GM23338 (cell line): ENCODE data around the gene B3GNT9. TPM values are rescaled to one million over a fixed set of nuclear protein-coding genes. Genes with fewer than 3 reads are reported as not detected.

Experiments used
- ATAC-seq: fragments of 200-7000 bp; cut with Tn5 transposase; 3 replicates; pipeline ENCODE4 v1.9.1; 2020
- DNase-seq: peaks from one replicate; pipeline ENCODE4 v3.0.0-alpha.2; 2015; ENCODE audit warnings: low spot score
- H2AFZ ChIP-seq: fragments of 200-600 bp; sonication (generic); 2 replicates; pipeline ENCODE4 v1.8.0; 2016; ENCODE audit warnings: antibody characterized with exemption, mild to moderate bottlenecking, moderate library complexity
- H3F3A ChIP-seq: fragments of 200-600 bp; sonication (generic); replicated peaks from 2 replicates; pipeline ENCODE4 v1.8.0; 2017; ENCODE audit warnings: antibody characterized with exemption, mixed run types, low read depth
- H3K27ac ChIP-seq: fragments of 200-600 bp; sonication (generic); 2 replicates; pipeline ENCODE4 v1.6.1; 2016; ENCODE audit warnings: low read depth
- H3K27me3 ChIP-seq: fragments of 200-600 bp; sonication (generic); 2 replicates; pipeline ENCODE4 v1.8.0; 2016; ENCODE audit warnings: mild to moderate bottlenecking, mixed run types, moderate library complexity; ENCODE audit not compliant: insufficient read depth
- H3K36me3 ChIP-seq: fragments of 200-600 bp; sonication (generic); 2 replicates; pipeline ENCODE4 v1.8.0; 2016; ENCODE audit warnings: mild to moderate bottlenecking; ENCODE audit not compliant: insufficient read depth
- H3K4me1 ChIP-seq: fragments of 200-600 bp; sonication (generic); 2 replicates; pipeline ENCODE4 v1.8.0; 2016; ENCODE audit warnings: mild to moderate bottlenecking, moderate library complexity; ENCODE audit not compliant: insufficient read depth
- H3K4me2 ChIP-seq: fragments of 200-600 bp; sonication (generic); 2 replicates; pipeline ENCODE4 v1.7.1; 2017; ENCODE audit warnings: mixed run types
- H3K4me3 ChIP-seq: fragments of 200-600 bp; sonication (generic); 2 replicates; pipeline ENCODE4 v1.6.1; 2016; ENCODE audit warnings: mixed run types
- H3K79me2 ChIP-seq: fragments of 200-600 bp; sonication (generic); replicated peaks from 2 replicates; pipeline ENCODE4 v1.8.0; 2017; ENCODE audit warnings: mild to moderate bottlenecking; ENCODE audit not compliant: insufficient read depth
- H3K9me2 ChIP-seq: fragments of 200-600 bp; sonication (generic); 2 replicates; pipeline ENCODE4 v1.8.0; 2017; ENCODE audit not compliant: insufficient read depth
- H4K20me1 ChIP-seq: fragments of 200-600 bp; sonication (generic); replicated peaks from 2 replicates; pipeline ENCODE4 v1.8.0; 2017; ENCODE audit warnings: mild to moderate bottlenecking; ENCODE audit not compliant: insufficient read depth
- H3K27ac Mint-ChIP-seq: 2 replicates; pipeline ENCODE4 v1.8.0; 2020; ENCODE audit warnings: inconsistent platforms, mild to moderate bottlenecking, moderate library complexity, mixed read lengths
- H3K27me3 Mint-ChIP-seq: 3 replicates; pipeline ENCODE4 v1.8.0; 2022; ENCODE audit warnings: low read depth, mild to moderate bottlenecking, moderate library complexity, mixed read lengths, inconsistent platforms; ENCODE audit not compliant: insufficient read depth, poor library complexity
- H3K36me3 Mint-ChIP-seq: 3 replicates; pipeline ENCODE4 v1.8.0; 2021; ENCODE audit warnings: low read depth, mild to moderate bottlenecking, inconsistent platforms, moderate library complexity, mixed read lengths
- H3K4me1 Mint-ChIP-seq: 3 replicates; pipeline ENCODE4 v1.8.0; 2020; ENCODE audit warnings: mild to moderate bottlenecking, inconsistent platforms, mixed read lengths
- H3K4me3 Mint-ChIP-seq: 3 replicates; pipeline ENCODE4 v1.8.0; 2021; ENCODE audit warnings: moderate library complexity, mild to moderate bottlenecking, inconsistent platforms, mixed read lengths
- H3K9me3 Mint-ChIP-seq: 3 replicates; pipeline ENCODE4 v1.8.0; 2020; ENCODE audit warnings: moderate library complexity, mild to moderate bottlenecking, inconsistent platforms, mixed read lengths
- CREB1 ChIP-seq: fragments of 250-450 bp; sonication (Bioruptor Pico); IDR thresholded peaks from 2 replicates; pipeline ENCODE4 v1.5.0; 2020; ENCODE audit warnings: low read depth, mild to moderate bottlenecking, moderate library complexity
- CTCF ChIP-seq, 2 experiments: fragments of 200-600 bp in 1 of 2; sonication (generic) in 1 of 2; conservative IDR thresholded peaks; 2 replicates each; pipeline versions ENCODE4 v1.5.1 to v1.6.1; 2016 to 2017; ENCODE audit warnings: antibody characterized with exemption in 2 of 2, low read depth in 2 of 2, mild to moderate bottlenecking in 2 of 2, moderate library complexity in 1 of 2
- ETS1 ChIP-seq: IDR thresholded peaks from 2 replicates; pipeline ENCODE4 v1.6.1; 2016; ENCODE audit warnings: antibody characterized with exemption
- POLR2AphosphoS5 ChIP-seq: IDR thresholded peaks from 2 replicates; pipeline ENCODE4 v1.6.1; 2016; ENCODE audit warnings: antibody characterized with exemption, low read depth
- STAT1 ChIP-seq: IDR thresholded peaks from one replicate; pipeline ENCODE4 v1.6.1; 2016; ENCODE audit warnings: antibody characterized with exemption; ENCODE audit not compliant: unreplicated experiment
- ZNF462 ChIP-seq: fragments of 250-450 bp; sonication (Bioruptor Pico); IDR thresholded peaks from 2 replicates; pipeline ENCODE4 v1.5.0; 2020; ENCODE audit warnings: mild to moderate bottlenecking, moderate library complexity
- long read RNA-seq: library from polyadenylated mRNA; unstranded; transcript quantifications from one replicate; pipeline ENCODE4 v2.0.0, GENCODE V29; 2020; ENCODE audit not compliant: unreplicated experiment
- polyA plus RNA-seq: library from polyadenylated mRNA; unstranded; fragments of >200 nt; fragmentation: Nextera tagmentation; extraction: Ambion mirVana; gene quantifications from 2 replicates; pipeline ENCODE4 v1.2.1, GENCODE V29; 2016
- total RNA-seq: library from RNA; depleted of rRNA; stranded (reverse); fragments of >200 nt; shearing (Covaris generic); gene quantifications from 2 replicates; pipeline ENCODE4 v1.2.3, GENCODE V29; 2014; rRNA removed
- TF ChIP-seq, protein P1 (sequence below): IDR thresholded peaks from one replicate; pipeline ENCODE4 v1.6.1; 2018; ENCODE audit warnings: antibody characterized with exemption; ENCODE audit not compliant: unreplicated experiment

The B3GNT9 gene
- total RNA-seq (6.8 and 7.0 TPM in 2 replicates), polyA plus RNA-seq (0.99 and 1.5 TPM in 2 replicates)
- long read RNA-seq, partial matches to known transcripts: 0 of 3 reads
- long read RNA-seq, other reads (novel, unspliced or antisense): 0 of 3 reads

DNA sequence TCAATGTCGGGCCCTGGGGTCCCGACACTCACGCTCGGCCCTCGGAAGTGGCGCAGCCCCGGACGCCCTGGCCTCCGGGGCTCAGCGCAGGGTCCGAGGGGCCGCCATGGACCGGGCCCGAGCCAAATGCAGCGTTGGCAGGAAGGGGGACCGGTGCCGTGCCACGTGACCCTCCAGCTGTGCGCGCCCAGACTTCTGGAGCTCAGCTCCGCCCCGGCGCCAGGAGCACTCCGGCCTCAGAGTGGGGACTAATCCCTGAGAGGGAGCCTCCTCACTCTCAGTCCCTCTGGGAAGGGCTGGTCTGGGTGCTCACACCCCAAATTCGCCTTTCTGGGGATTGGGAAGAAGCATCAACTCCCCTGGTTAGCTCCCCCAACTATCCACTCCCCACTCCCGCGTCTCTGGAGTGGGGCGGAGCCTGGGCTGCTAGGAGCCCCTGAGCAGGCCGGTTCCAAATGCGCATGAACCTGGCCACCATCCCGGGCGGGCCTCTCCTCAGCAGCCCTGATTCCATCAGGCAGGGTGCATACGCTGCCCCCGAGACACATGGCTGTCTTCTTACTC lies at the start of gene B3GNT9:
Gene B3GNT9, minus strand, starts transcription at position 166 of the 564 bp plus-strand sequence. CDS start 513 bp downstream, outside the sequence.
- DNase-seq (peak; percentile 84), ATAC-seq (peak; percentile 38)
- Histone ChIP-seq H3K36me3 (no peaks in the 10 kb centered on the region), H3K4me3 (peak within 1 kb of the TSS; percentile 77), H3K9me2 (no peaks in the 10 kb centered on the region), H3K79me2 (no peaks in the 10 kb centered on the region), H3K4me2 (peak within 1 kb of the TSS; percentile 94), H3K27me3 (peaks cover 79% of the 10 kb centered on the region), H2AFZ (peak within 1 kb of the TSS; percentile 97), H3F3A (0 out of 2 replicates have a peak, but pooled peaks cover 7% of the 10 kb centered on the region), H3K27ac (no peak within 1 kb of the TSS), H4K20me1 (peaks cover 4% of the 10 kb centered on the region; the same call in 1 of the 2 replicates), H3K4me1 (peaks cover 9% of the 10 kb centered on the region; the same call in 1 of the 2 replicates)
- Mint-ChIP-seq H3K4me1 (peaks cover 10% of the 10 kb centered on the region; the same call in 2 of the 3 replicates), H3K9me3 (no peaks in the 10 kb centered on the region), H3K36me3 (peaks cover 12% of the 10 kb centered on the region), H3K27ac (no peak within 1 kb of the TSS), H3K4me3 (peak within 1 kb of the TSS; percentile 75), H3K27me3 (peaks cover 59% of the 10 kb centered on the region)
- TF ChIP-seq ETS1: no peak
- TF ChIP-seq POLR2AphosphoS5: peak; percentile 73

DNA sequence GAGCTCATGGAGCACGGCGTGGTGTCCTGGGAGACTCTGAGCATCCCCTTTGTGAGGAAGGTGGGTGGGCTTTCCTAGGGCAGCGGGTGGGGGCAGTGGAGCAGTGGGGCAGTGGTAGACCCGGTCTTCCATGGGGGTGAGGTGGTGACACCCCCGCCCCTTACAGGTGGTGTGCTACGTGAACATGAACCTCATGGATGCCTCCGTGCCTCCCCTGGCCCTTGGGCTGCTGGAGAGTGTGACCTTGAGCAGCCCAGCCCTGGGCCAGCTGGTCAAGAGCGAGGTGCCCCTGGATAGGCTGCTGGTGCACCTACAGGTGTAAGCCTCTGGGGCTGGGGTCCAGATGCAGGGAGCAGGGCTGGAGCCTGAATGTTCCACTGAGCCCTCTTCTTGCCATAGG lies 49.7 kb upstream of the B3GNT9 start:
- Mint-ChIP-seq H3K4me3 (peak overlapping the region; percentile 86; the same call in 2 of the 3 replicates), H3K9me3 (no peaks in the 10 kb centered on the region), H3K27me3 (peaks cover 15% of the 10 kb centered on the region), H3K27ac (no peak overlapping the region), H3K4me1 (peaks cover 6% of the 10 kb centered on the region), H3K36me3 (peaks cover 31% of the 10 kb centered on the region)
- no peaks in the 10 kb centered on the region for H3K27me3 ChIP-seq
- no peak overlapping the region for H3K27ac ChIP-seq
- H3F3A ChIP-seq: peaks cover 18% of the 10 kb centered on the region; the same call in 1 of the 2 replicates
- peak overlapping the region; percentile 92 for H3K4me2 ChIP-seq
- no peaks in the 10 kb centered on the region for H3K79me2 ChIP-seq
- no peaks in the 10 kb centered on the region for H3K9me2 ChIP-seq
- H3K4me3 ChIP-seq: peak overlapping the region; percentile 79
- H3K36me3 ChIP-seq: peaks cover 14% of the 10 kb centered on the region; the same call in 1 of the 2 replicates
- no peak overlapping the region for H2AFZ ChIP-seq
- ATAC-seq: no peak
- no peak for DNase-seq
- H4K20me1 ChIP-seq: peaks cover 4% of the 10 kb centered on the region; the same call in 1 of the 2 replicates
- H3K4me1 ChIP-seq: peaks cover 9% of the 10 kb centered on the region
- TF ChIP-seq, protein P1, sequence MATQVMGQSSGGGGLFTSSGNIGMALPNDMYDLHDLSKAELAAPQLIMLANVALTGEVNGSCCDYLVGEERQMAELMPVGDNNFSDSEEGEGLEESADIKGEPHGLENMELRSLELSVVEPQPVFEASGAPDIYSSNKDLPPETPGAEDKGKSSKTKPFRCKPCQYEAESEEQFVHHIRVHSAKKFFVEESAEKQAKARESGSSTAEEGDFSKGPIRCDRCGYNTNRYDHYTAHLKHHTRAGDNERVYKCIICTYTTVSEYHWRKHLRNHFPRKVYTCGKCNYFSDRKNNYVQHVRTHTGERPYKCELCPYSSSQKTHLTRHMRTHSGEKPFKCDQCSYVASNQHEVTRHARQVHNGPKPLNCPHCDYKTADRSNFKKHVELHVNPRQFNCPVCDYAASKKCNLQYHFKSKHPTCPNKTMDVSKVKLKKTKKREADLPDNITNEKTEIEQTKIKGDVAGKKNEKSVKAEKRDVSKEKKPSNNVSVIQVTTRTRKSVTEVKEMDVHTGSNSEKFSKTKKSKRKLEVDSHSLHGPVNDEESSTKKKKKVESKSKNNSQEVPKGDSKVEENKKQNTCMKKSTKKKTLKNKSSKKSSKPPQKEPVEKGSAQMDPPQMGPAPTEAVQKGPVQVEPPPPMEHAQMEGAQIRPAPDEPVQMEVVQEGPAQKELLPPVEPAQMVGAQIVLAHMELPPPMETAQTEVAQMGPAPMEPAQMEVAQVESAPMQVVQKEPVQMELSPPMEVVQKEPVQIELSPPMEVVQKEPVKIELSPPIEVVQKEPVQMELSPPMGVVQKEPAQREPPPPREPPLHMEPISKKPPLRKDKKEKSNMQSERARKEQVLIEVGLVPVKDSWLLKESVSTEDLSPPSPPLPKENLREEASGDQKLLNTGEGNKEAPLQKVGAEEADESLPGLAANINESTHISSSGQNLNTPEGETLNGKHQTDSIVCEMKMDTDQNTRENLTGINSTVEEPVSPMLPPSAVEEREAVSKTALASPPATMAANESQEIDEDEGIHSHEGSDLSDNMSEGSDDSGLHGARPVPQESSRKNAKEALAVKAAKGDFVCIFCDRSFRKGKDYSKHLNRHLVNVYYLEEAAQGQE: no peak
- no peak for TF ChIP-seq STAT1
- TF ChIP-seq ZNF462: no peak
- no peak for TF ChIP-seq CTCF (conservative IDR thresholded peaks at IDR 0.05; ENCODE audit: low read depth in 2 of 2)
- no peak for TF ChIP-seq CREB1
